RWPE1 (cell line): ENCODE measurements around the gene TOX2.

ENCODE experiments used
- CTCF ChIA-PET: fragments of 350-600 bp; sonication (Branson Sonifier 250); formaldehyde crosslinking; extraction: SDS; loops from one replicate; lab custom pipeline; 2021; lab: Yijun Ruan, JAX
- POLR2A ChIA-PET: fragments of 400-600 bp; formaldehyde crosslinking; extraction: SDS; loops from one replicate; lab custom pipeline; 2020; ENCODE audit warnings: antibody characterized with exemption; ENCODE audit not compliant: low non-redundant PET; lab: Yijun Ruan, JAX
- DNase-seq: peaks from one replicate; pipeline ENCODE4 v3.0.0; 2012; ENCODE audit warnings: low spot score
- H3K27ac ChIP-seq: fragments of 450-650 bp; 2 replicates; pipeline ENCODE4 v1.5.1; 2017
- TF ChIP-seq, protein P1 (sequence below): fragments of 450-650 bp; conservative IDR thresholded peaks from 2 replicates; pipeline ENCODE4 v1.5.1; 2017; ENCODE audit warnings: low read depth, mild to moderate bottlenecking

Gene TOX2

DNA sequence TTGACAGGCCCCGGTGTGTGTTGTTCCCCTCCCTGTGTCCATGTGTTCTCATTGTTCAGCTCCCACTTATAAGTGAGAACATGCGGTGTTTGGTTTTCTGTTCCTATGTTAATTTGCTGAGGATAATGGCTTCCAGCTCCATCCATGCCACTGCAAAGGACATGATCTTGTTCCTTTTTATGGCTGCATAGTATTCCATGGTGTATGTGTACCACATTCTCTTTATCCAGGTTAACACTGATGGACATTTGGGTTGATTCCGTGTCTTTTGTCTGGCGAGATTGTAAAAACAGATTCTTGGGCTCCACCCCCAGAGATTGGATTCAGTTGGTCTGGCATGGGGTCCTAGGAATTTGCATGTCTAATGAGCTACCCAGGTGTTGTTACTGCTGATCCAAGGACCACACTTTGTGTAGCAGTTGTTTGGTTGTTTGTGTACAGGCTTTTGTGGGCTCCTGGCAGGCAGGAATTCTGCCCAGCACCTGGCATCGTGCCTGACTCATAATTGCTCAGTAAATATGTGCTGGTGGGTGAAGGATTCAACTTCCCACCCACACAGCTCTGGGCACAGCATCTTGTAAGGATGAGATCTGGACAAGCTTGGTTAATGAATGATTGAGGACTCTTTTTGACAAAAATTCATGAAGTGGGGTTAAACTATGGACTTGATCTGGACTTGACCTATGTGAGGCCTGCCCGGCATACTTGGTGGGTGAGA lies 5.2 kb downstream of the TOX2 start:
- CTCF ChIA-PET: interaction anchor here (0.7 to 0.9 kb wide), 3 partner anchors 17 to 32 kb away, joined by 3 to 4 read pairs (median 4); no protein-coding TSS in a partner anchor
- POLR2A ChIA-PET: interaction anchor here (0.6 kb wide), 1 partner anchor 461 kb away, joined by 3 read pairs; no protein-coding TSS in a partner anchor
- H3K27ac ChIP-seq: no peak overlapping the region
- no peak for DNase-seq
- TF ChIP-seq, protein P1, sequence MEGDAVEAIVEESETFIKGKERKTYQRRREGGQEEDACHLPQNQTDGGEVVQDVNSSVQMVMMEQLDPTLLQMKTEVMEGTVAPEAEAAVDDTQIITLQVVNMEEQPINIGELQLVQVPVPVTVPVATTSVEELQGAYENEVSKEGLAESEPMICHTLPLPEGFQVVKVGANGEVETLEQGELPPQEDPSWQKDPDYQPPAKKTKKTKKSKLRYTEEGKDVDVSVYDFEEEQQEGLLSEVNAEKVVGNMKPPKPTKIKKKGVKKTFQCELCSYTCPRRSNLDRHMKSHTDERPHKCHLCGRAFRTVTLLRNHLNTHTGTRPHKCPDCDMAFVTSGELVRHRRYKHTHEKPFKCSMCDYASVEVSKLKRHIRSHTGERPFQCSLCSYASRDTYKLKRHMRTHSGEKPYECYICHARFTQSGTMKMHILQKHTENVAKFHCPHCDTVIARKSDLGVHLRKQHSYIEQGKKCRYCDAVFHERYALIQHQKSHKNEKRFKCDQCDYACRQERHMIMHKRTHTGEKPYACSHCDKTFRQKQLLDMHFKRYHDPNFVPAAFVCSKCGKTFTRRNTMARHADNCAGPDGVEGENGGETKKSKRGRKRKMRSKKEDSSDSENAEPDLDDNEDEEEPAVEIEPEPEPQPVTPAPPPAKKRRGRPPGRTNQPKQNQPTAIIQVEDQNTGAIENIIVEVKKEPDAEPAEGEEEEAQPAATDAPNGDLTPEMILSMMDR: no peak

DNA sequence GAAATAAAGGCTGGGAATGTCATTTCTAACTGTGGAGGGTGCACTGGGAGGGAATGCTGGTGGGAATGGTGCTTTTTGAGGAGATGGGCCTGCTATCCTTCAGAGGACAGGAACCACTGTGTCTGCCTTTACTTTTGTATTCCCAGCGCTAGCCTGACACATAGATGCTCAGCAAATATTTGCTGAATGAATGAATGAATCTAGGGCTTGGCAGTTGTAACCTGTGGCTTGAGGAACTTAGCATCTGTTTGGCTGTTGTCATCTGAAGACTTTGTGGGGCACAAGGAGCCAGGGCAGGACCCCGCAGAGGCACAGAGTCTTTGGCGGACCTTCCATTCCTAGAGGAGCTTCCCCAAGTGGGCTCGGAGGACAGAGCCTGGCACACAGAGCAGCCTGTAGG lies 6.1 kb downstream of the TOX2 start:
- CTCF ChIA-PET: interaction anchor here (0.8 kb wide), 1 partner anchor 16 kb away, joined by 3 read pairs; no protein-coding TSS in a partner anchor
- TF ChIP-seq, protein P1: no peak
- POLR2A ChIA-PET: no interaction called here

DNA sequence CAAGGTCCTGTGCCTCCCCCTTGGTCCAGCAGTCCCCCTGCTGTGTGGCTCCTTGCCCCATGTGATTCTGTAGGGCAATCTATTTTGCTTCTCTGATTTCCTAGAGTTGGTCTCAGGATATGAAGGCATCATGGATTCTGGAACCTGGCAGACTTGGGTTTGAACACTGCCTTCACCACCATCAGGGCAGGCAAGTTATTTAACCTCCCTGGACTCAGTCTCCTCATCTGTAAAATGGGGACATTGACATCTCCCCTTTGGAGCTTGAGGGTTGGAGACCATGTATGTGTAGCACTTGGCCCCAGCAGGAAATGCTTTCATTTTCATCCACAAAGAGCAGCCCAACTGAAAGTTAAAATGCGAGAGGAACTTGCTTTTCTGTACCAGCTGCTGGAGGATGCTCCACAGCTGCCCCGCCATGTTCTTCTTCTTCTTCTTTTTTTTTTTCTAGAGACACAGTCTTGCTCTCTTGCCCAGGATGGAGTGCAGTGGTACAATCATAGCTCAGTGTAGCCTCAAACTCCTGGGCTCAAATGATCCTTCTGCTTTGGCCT lies 6.7 kb downstream of the TOX2 start:
- ChIA-PET POLR2A (no interaction called here), CTCF (no interaction called here)
- DNase-seq: no peak
- H3K27ac ChIP-seq: no peak overlapping the region
- TF ChIP-seq, protein P1: no peak

More for the DNA sequence above, 6.1 kb downstream of the TOX2 start:
- H3K27ac ChIP-seq: no peak overlapping the region
- no peak for DNase-seq

DNA sequence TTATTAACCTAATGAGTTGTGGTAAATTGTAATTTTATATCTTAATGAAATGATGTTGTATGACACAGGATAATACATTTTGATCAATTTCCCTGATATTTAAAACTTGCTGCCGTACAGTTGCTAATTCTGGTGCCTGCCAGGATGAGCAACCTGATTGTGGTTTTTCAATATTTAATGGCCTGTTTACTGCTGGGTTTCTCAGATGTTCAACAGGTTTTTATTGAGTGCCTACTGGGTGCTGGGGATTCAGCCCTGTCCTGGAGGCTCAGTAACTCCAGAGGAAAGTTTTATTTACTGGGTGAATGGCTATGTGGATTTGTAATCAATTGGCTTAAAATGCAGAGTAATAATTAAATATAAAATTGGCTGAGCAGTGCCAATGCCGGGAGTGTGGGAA lies 8.0 kb downstream of the TOX2 start:
- no peak overlapping the region for H3K27ac ChIP-seq

DNA sequence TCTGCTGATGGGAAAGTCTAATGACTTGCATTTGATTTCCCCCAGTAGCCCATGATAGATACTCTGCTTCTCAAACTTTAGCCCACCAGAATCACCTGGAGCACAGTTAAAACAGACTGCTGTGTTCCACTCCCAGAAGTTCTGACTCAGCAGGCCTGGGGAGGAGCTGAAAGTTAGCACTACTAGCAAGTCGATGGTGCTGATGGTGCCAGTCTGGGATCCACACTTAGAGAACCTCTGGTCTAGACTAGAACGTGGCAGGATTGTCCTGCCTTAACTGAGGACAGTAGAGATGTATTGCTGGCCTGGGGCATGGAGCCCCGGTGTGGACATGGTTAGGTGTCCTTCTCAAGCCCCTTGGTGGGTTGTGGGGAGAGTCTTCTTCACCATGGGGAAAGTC lies 8.7 kb downstream of the TOX2 start:
- H3K27ac ChIP-seq: no peak overlapping the region
- DNase-seq: no peak
- TF ChIP-seq, protein P1: no peak
- POLR2A ChIA-PET: no interaction called here
- CTCF ChIA-PET: no interaction called here

More for the DNA sequence above, 8.0 kb downstream of the TOX2 start:
- ChIA-PET CTCF (interaction anchor here (0.6 kb wide), 1 partner anchor 112 kb away, joined by 8 read pairs; no protein-coding TSS in a partner anchor), POLR2A (no interaction called here)
- TF ChIP-seq, protein P1: no peak
- no peak for DNase-seq

DNA sequence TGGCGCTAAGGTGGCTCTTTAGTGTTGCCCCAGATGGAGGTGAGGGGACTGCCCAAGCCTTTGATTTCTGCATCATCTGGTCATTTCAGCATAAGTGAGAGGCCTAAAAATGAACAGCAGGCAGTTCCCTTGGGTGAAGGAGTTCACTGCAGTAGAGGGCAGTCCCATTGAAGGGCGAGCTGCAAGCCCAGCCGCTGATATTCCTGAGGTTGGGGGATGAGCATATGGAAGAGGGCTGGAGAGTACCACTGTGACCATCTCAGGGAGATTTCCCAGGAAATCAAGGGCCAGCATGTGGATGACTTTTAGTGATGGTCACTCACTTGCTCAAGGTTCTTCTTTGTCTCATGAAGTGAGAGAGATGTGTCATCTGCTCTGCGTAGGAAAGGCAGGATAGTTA lies 9.3 kb downstream of the TOX2 start:
- no peak for DNase-seq
- ChIA-PET POLR2A (no interaction called here), CTCF (interaction anchor here (0.7 kb wide), 1 partner anchor 13 kb away, joined by 3 read pairs; no protein-coding TSS in a partner anchor)
- H3K27ac ChIP-seq: no peak overlapping the region
- TF ChIP-seq, protein P1: no peak
